ENCODE results near the gene HBEGF.

DNA sequence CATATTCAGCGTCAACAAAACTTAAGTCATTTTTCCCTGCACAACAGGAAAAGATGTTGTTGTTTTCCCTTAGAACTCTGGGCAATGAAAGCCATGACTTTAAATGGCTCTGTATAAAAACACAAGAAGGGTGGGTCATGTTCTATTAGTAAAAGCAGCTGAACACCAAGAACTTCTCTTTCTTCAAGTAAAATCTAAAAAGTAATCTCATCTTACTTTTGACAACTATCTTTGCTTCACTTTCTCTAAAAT, 52.6 kb downstream of the HBEGF start:
- TF ChIP-seq CEBPB (IDR thresholded peaks at IDR 0.05; ENCODE audit: low read depth) (no peak), EZH2phosphoT487 (IDR thresholded peaks at IDR 0.05; ENCODE audit: borderline replicate concordance) (no peak), POLR2AphosphoS5 (IDR thresholded peaks at IDR 0.05; ENCODE audit: low read depth, low read length) (no peak), SP1 (IDR thresholded peaks at IDR 0.05; ENCODE audit: low read depth) (no peak), SRF (IDR thresholded peaks at IDR 0.05; ENCODE audit: low read depth) (no peak), EZH2 (IDR thresholded peaks at IDR 0.05) (no peak), YY1 (IDR thresholded peaks at IDR 0.05; ENCODE audit: extremely low read depth, insufficient replicate concordance, low read depth, low read length) (no peak), SIN3A (IDR thresholded peaks at IDR 0.05; ENCODE audit: low read depth) (no peak)
- TF ChIP-seq, protein P1, sequence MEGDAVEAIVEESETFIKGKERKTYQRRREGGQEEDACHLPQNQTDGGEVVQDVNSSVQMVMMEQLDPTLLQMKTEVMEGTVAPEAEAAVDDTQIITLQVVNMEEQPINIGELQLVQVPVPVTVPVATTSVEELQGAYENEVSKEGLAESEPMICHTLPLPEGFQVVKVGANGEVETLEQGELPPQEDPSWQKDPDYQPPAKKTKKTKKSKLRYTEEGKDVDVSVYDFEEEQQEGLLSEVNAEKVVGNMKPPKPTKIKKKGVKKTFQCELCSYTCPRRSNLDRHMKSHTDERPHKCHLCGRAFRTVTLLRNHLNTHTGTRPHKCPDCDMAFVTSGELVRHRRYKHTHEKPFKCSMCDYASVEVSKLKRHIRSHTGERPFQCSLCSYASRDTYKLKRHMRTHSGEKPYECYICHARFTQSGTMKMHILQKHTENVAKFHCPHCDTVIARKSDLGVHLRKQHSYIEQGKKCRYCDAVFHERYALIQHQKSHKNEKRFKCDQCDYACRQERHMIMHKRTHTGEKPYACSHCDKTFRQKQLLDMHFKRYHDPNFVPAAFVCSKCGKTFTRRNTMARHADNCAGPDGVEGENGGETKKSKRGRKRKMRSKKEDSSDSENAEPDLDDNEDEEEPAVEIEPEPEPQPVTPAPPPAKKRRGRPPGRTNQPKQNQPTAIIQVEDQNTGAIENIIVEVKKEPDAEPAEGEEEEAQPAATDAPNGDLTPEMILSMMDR (IDR thresholded peaks at IDR 0.05 in 2 of 3, conservative IDR thresholded peaks at IDR 0.05 in 1 of 3; ENCODE audit: borderline replicate concordance in 1 of 3, insufficient read depth in 1 of 3, low read depth in 2 of 3, low read length in 2 of 3) = no peak
- TF ChIP-seq, protein P2, sequence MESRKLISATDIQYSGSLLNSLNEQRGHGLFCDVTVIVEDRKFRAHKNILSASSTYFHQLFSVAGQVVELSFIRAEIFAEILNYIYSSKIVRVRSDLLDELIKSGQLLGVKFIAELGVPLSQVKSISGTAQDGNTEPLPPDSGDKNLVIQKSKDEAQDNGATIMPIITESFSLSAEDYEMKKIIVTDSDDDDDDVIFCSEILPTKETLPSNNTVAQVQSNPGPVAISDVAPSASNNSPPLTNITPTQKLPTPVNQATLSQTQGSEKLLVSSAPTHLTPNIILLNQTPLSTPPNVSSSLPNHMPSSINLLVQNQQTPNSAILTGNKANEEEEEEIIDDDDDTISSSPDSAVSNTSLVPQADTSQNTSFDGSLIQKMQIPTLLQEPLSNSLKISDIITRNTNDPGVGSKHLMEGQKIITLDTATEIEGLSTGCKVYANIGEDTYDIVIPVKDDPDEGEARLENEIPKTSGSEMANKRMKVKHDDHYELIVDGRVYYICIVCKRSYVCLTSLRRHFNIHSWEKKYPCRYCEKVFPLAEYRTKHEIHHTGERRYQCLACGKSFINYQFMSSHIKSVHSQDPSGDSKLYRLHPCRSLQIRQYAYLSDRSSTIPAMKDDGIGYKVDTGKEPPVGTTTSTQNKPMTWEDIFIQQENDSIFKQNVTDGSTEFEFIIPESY (IDR thresholded peaks at IDR 0.05; ENCODE audit: extremely low read depth, insufficient replicate concordance, low read length) = no peak
- TF ChIP-seq, protein P3, sequence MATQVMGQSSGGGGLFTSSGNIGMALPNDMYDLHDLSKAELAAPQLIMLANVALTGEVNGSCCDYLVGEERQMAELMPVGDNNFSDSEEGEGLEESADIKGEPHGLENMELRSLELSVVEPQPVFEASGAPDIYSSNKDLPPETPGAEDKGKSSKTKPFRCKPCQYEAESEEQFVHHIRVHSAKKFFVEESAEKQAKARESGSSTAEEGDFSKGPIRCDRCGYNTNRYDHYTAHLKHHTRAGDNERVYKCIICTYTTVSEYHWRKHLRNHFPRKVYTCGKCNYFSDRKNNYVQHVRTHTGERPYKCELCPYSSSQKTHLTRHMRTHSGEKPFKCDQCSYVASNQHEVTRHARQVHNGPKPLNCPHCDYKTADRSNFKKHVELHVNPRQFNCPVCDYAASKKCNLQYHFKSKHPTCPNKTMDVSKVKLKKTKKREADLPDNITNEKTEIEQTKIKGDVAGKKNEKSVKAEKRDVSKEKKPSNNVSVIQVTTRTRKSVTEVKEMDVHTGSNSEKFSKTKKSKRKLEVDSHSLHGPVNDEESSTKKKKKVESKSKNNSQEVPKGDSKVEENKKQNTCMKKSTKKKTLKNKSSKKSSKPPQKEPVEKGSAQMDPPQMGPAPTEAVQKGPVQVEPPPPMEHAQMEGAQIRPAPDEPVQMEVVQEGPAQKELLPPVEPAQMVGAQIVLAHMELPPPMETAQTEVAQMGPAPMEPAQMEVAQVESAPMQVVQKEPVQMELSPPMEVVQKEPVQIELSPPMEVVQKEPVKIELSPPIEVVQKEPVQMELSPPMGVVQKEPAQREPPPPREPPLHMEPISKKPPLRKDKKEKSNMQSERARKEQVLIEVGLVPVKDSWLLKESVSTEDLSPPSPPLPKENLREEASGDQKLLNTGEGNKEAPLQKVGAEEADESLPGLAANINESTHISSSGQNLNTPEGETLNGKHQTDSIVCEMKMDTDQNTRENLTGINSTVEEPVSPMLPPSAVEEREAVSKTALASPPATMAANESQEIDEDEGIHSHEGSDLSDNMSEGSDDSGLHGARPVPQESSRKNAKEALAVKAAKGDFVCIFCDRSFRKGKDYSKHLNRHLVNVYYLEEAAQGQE (IDR thresholded peaks at IDR 0.05; ENCODE audit: low read depth) = no peak
